ENCODE measurements around the gene RBM38.

DNA sequence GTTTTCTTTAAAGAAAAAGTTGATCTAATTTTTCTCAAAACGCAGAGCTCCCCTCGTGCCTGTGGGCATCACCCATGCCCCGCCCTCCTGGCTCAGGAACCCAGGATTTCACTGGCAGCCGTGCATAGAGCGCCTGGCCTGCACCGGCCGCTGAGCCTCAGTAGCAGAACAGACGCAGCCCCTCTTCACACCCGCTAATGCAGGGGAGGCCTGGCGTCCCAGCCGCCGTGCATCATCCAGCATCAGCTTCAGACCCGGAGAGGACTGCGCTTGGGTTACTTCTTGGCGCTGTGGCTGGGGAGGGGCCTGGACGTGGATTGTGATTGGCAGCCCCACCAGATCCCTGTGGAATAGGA lies 18.1 kb downstream of the RBM38 start:
- TF ChIP-seq, protein P1, sequence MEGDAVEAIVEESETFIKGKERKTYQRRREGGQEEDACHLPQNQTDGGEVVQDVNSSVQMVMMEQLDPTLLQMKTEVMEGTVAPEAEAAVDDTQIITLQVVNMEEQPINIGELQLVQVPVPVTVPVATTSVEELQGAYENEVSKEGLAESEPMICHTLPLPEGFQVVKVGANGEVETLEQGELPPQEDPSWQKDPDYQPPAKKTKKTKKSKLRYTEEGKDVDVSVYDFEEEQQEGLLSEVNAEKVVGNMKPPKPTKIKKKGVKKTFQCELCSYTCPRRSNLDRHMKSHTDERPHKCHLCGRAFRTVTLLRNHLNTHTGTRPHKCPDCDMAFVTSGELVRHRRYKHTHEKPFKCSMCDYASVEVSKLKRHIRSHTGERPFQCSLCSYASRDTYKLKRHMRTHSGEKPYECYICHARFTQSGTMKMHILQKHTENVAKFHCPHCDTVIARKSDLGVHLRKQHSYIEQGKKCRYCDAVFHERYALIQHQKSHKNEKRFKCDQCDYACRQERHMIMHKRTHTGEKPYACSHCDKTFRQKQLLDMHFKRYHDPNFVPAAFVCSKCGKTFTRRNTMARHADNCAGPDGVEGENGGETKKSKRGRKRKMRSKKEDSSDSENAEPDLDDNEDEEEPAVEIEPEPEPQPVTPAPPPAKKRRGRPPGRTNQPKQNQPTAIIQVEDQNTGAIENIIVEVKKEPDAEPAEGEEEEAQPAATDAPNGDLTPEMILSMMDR (IDR thresholded peaks at IDR 0.05; ENCODE audit: low read length), result no peak
- TF ChIP-seq EZH2 (optimal IDR thresholded peaks at IDR 0.05; ENCODE audit: low read depth, low read length), result no peak
